ENCODE data around the gene RAB26. TPM values are rescaled to one million over a fixed set of nuclear protein-coding genes. Genes with fewer than 3 reads are reported as not detected.

The RAB26 gene, protein sequence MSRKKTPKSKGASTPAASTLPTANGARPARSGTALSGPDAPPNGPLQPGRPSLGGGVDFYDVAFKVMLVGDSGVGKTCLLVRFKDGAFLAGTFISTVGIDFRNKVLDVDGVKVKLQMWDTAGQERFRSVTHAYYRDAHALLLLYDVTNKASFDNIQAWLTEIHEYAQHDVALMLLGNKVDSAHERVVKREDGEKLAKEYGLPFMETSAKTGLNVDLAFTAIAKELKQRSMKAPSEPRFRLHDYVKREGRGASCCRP
- total RNA-seq (2016; rRNA removed; fragmentation: Illumina TruSeq; extraction: Trizol) (0.45 and 0.86 TPM in 2 replicates), polyA plus RNA-seq (2011; rRNA removed) (3.6 and 3.7 TPM in 2 replicates), polyA minus RNA-seq (2011; rRNA and poly(A)+ RNA removed; ENCODE audit: low replicate concordance) (6.5 and 7.6 TPM in 2 replicates), Bru-seq, nascent RNA (percentile 23 among the genes with signal in this experiment), BruChase-seq, experiment 1, labeled RNA remaining after a 6-hour chase (percentile 22 among the genes with signal in this experiment), BruChase-seq, experiment 2, labeled RNA remaining after a 2-hour chase (percentile 22 among the genes with signal in this experiment)
- total RNA-seq (2016; cell fraction: cytosol; rRNA removed; fragmentation: Illumina TruSeq; extraction: Trizol; ENCODE audit: low read depth) = 1.2 and 1.4 TPM in 2 replicates
- 0.62 and 1.3 TPM in 2 replicates for total RNA-seq (2016; cell fraction: insoluble cytoplasmic fraction; rRNA removed; fragmentation: Illumina TruSeq; extraction: Trizol)
- 0.96 and 1.9 TPM in 2 replicates for total RNA-seq (2016; cell fraction: membrane; rRNA removed; fragmentation: Illumina TruSeq; extraction: Trizol)
- 1.0 and 1.6 TPM in 2 replicates for total RNA-seq (2016; cell fraction: nucleus; rRNA removed; fragmentation: Illumina TruSeq; extraction: Trizol)
- 2.2 and 3.4 TPM in 2 replicates for polyA plus RNA-seq (2011; cell fraction: cytosol; rRNA removed)
- polyA plus RNA-seq (2011; cell fraction: nucleus; rRNA removed) = 20.4 and 21.0 TPM in 2 replicates
- 2.3 and 3.3 TPM in 2 replicates for polyA plus RNA-seq (2012)
- polyA plus RNA-seq (2016; cell fraction: cytosol; fragmentation: Illumina TruSeq; extraction: Trizol; ENCODE audit: low read depth) = 2.1 and 2.3 TPM in 2 replicates
- 0.92 and 1.1 TPM in 2 replicates for polyA plus RNA-seq (2016; cell fraction: insoluble cytoplasmic fraction; fragmentation: Illumina TruSeq; extraction: Trizol; ENCODE audit: low read depth)
- polyA plus RNA-seq (2016; cell fraction: membrane; fragmentation: Illumina TruSeq; extraction: Trizol; ENCODE audit: low read depth) = 1.9 and 2.3 TPM in 2 replicates
- polyA plus RNA-seq (2016; cell fraction: nucleus; fragmentation: Illumina TruSeq; extraction: Trizol; ENCODE audit: insufficient read depth, low read depth) = 3.2 and 3.9 TPM in 2 replicates
- polyA minus RNA-seq (2011; cell fraction: cytosol; rRNA and poly(A)+ RNA removed) = 0.79 TPM in 1 of 2 replicates, not detected in the other
- polyA minus RNA-seq (2011; cell fraction: nucleus; rRNA and poly(A)+ RNA removed) = 0.90 and 1.2 TPM in 2 replicates
- long read RNA-seq, experiment 1, partial matches to known transcripts = 0 of 4 reads
- long read RNA-seq, experiment 1, other reads (novel, unspliced or antisense) = 1 of 4 reads
- long read RNA-seq, experiment 2, partial matches to known transcripts = 1 of 5 reads
- long read RNA-seq, experiment 2, other reads (novel, unspliced or antisense) = 1 of 5 reads

DNA sequence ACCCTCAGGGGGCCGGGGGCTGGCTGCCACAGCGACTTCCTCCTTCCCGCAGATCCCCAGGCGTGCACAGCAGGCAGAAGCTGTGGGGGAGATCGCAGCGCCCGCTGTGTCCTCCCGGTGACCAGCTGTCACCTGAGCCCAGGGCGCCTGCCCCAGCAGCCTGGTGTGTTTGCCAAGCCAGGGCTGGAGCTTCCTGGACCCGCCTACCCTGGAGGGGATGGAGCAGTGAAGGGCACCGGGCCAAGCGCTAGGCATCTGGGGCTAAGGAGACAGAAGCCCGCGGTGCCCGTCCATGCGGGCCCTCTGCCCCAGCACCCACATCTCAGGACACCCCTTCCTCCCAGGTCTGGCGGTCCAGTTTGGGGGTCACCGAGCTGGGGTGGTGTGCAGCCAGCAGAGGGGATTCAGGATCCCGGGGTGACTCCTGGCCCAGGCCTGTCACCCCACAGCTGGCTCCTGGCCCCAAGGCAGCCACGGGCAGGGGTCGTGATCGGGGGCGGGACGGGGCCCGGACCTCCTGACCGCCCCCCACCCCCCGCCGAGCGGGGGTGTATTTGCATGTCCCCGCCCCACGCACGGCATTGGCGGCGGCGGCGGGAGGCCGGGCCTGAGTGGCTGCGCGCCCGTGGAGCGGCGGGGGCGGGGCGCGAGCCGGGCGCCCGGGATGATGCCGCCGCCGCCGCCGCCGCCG lies at the start of gene RAB26:
RAB26 (plus strand) TSS at position 645 of the 691 bp plus-strand sequence. CDS start 159 bp downstream, outside the sequence.
- in situ Hi-C loops (cut with HindIII; ENCODE audit: extremely low pct_ligation_motif_present, low pct_unique_long_range_greater_than_20kb) (loop anchor here (5.0 to 10.0 kb wide), 2 partner anchors 63 to 126 kb away; no protein-coding TSS in a partner anchor), intact Hi-C loops (cut with micrococcal nuclease; ENCODE audit: unreplicated experiment) (no loop called here)
- 3% methylated on average over 6 of the region's 55 CpGs for WGBS (ENCODE audit: low lambda C conversion rate)
- BruUV-seq (replicated peaks) = no TSS peak
- peaks cover 0 to 5% of the 10 kb centered on the region in 2 experiments; a peak in 2 of 5 replicates for H3K36me3 ChIP-seq (replicated peaks in 1 of 2; ENCODE audit: control insufficient read depth in 1 of 2, insufficient read depth in 2 of 2, low read length in 2 of 2)
- peaks cover 5% of the 10 kb centered on the region for H3K79me2 ChIP-seq (ENCODE audit: insufficient read depth, low read length)
- H3K27me3 ChIP-seq (ENCODE audit: control insufficient read depth in 1 of 2, insufficient read depth in 2 of 2, low read length in 2 of 2) = peaks cover 3 to 30% of the 10 kb centered on the region in 2 experiments; a peak in 4 of 5 replicates
- peak; percentile 59 for FAIRE-seq
- peak within 1 kb of the TSS; percentile 32 for H3K27ac ChIP-seq (ENCODE audit: extremely low read length, insufficient read depth, low read length)
- peak; percentile 63 for ATAC-seq
- H4K20me1 ChIP-seq (ENCODE audit: insufficient read depth, low read length) = peaks cover 49% of the 10 kb centered on the region
- ChIA-PET POLR2A (interaction anchor here (0.8 to 3.2 kb wide), 12 partner anchors 8 to 207 kb away, joined by 3 to 10 read pairs (median 6); partner anchors contain the start of genes ECI1, GFER, NTHL1 and PKD1), CTCF (ENCODE audit: low intra/inter-chr PET ratio, low total read pairs) (no interaction called here)
- peak within 1 kb of the TSS; percentile 47 to 98 (median 53) for H3K4me3 ChIP-seq (replicated peaks in 1 of 3; ENCODE audit: insufficient read depth in 1 of 3, low read depth in 2 of 3, low read length in 3 of 3)
- no peak within 1 kb of the TSS for H2AFZ ChIP-seq (ENCODE audit: low read length)
- H3K4me2 ChIP-seq (ENCODE audit: low read depth, low read length) = peak within 1 kb of the TSS; percentile 97
- peak within 1 kb of the TSS; percentile 55 for H3K9ac ChIP-seq (ENCODE audit: insufficient read depth, low read depth, low read length)
- DNase-seq (ENCODE audit: low spot score) = peak; percentile 82
- peaks cover 72% of the 10 kb centered on the region for H3K4me1 ChIP-seq (ENCODE audit: insufficient read depth, low read length)
- no peaks in the 10 kb centered on the region for H3K9me3 ChIP-seq (ENCODE audit: low read length)
- TF ChIP-seq SRSF1 (optimal IDR thresholded peaks at IDR 0.05; ENCODE audit: low read depth, low read length) (no peak), PHF21A (CRISPR knock-in tag; IDR thresholded peaks at IDR 0.05) (peak; percentile 56), NR3C1 (CRISPR knock-in tag; IDR thresholded peaks at IDR 0.05) (no peak), HNF4A (CRISPR knock-in tag; IDR thresholded peaks at IDR 0.05) (0 out of 2 replicates have a peak, but pooled peaks have one; percentile 11), NR2F2 (IDR thresholded peaks at IDR 0.05; ENCODE audit: borderline replicate concordance, low read depth) (peak; percentile 37; the same call in 1 of the 2 replicates), ZC3H13 (CRISPR knock-in tag; IDR thresholded peaks at IDR 0.05) (no peak), RNF2 (conservative IDR thresholded peaks at IDR 0.05; ENCODE audit: low read depth) (no peak), SRF (IDR thresholded peaks at IDR 0.05; ENCODE audit: low read depth, low read length) (no peak)
- TF ChIP-seq, protein P1, sequence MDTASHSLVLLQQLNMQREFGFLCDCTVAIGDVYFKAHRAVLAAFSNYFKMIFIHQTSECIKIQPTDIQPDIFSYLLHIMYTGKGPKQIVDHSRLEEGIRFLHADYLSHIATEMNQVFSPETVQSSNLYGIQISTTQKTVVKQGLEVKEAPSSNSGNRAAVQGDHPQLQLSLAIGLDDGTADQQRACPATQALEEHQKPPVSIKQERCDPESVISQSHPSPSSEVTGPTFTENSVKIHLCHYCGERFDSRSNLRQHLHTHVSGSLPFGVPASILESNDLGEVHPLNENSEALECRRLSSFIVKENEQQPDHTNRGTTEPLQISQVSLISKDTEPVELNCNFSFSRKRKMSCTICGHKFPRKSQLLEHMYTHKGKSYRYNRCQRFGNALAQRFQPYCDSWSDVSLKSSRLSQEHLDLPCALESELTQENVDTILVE (CRISPR knock-in tag; IDR thresholded peaks at IDR 0.05) = peak; percentile 68; the same call in 1 of the 2 replicates
- TF ChIP-seq, protein P2, sequence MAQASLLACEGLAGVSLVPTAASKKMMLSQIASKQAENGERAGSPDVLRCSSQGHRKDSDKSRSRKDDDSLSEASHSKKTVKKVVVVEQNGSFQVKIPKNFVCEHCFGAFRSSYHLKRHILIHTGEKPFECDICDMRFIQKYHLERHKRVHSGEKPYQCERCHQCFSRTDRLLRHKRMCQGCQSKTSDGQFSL (CRISPR knock-in tag; IDR thresholded peaks at IDR 0.05) = 0 out of 2 replicates have a peak, but pooled peaks have one; percentile 24
- TF ChIP-seq, protein P3, sequence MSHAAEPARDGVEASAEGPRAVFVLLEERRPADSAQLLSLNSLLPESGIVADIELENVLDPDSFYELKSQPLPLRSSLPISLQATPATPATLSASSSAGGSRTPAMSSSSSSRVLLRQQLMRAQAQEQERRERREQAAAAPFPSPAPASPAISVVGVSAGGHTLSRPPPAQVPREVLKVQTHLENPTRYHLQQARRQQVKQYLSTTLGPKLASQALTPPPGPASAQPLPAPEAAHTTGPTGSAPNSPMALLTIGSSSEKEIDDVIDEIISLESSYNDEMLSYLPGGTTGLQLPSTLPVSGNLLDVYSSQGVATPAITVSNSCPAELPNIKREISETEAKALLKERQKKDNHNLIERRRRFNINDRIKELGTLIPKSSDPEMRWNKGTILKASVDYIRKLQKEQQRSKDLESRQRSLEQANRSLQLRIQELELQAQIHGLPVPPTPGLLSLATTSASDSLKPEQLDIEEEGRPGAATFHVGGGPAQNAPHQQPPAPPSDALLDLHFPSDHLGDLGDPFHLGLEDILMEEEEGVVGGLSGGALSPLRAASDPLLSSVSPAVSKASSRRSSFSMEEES (CRISPR knock-in tag; IDR thresholded peaks at IDR 0.05) = peak; percentile 73
